GM21786 (cell line): ENCODE data around the gene THAP10.
"Not testable (repeated sequence)": the region's sequence is repeated elsewhere in the genome, so short reads cannot be mapped to it uniquely, and the experiment has no call there.

Experiments
- ATAC-seq: cut with Tn5 transposase; IDR thresholded peaks from one replicate; pipeline ENCODE4 v1.9.1; 2021; ENCODE audit not compliant: unreplicated experiment

The THAP10 gene

GRCh38 chr15:70892002-70892911 is at the start of gene THAP10, which contains the start of gene LRRC49:
THAP10 (minus strand) TSS chr15:70892433; CDS start chr15:70892272, 161 bp downstream.
LRRC49 (plus strand) TSS chr15:70892826; CDS start chr15:70892895, 69 bp downstream.
- ATAC-seq = peak; percentile 81

GRCh38 chr15:70936326-70936725 is 44.1 kb upstream of the THAP10 start:
- no peak for ATAC-seq

DNA sequence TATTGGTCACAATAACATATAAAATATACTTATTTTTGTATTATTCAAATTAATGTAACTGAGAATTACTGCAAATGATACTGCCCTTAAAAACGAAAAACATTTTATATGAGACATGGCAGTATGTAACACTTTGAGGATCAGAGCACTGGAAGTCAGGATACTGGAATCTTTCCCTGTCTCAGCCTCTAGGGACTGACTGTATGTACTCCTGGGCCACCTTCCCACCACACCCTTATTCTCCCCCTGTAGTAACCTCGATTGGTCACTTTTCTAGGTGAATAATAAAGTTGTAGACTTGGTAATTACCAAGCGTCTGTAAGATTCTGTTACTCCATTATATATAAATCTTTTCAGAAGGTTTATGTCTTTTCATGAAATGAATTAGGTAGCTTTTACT is 43.4 kb upstream of the THAP10 start:
- no peak for ATAC-seq

GRCh38 chr15:70933411-70933810 is 41.2 kb upstream of the THAP10 start:
- no peak for ATAC-seq

DNA sequence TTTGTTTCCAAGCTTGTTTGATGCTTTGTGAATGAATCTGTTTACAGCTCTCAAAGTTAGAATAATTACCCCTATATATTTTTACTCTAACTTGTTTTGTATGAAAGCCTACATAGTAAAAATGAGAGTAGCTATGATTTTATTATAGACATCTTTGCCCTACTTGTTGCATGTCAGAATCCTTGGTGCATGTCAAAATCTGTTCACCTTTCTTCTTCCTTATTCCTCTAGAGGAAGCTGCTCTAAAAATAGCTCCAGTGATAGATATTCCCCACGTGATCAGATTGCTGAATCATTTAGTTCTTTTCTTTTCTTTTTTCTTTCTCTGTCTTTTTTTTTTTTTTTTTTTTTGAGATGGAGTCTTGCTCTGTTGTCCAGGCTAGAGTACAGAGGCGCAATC is 40.2 kb upstream of the THAP10 start:
- ATAC-seq = no peak

DNA sequence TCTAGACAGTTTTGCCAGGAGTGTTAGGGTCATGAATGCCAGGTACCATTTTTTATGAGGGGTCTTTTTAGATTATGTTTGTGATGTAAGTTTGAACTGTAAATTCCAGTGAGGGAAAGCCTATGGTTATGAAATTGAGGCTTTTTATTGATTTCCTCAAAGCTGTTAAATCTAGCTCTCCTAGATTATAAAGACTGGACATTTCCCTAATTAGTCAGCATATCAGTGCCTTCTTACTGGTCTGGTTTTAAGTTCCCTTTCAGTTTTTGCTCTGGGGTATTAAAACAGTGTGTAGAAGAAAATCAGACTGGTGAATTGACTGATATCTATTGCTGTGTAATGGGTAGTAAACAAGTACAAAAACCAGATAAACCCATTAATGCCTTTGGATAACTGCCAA is 39.6 kb upstream of the THAP10 start:
- no peak for ATAC-seq

DNA sequence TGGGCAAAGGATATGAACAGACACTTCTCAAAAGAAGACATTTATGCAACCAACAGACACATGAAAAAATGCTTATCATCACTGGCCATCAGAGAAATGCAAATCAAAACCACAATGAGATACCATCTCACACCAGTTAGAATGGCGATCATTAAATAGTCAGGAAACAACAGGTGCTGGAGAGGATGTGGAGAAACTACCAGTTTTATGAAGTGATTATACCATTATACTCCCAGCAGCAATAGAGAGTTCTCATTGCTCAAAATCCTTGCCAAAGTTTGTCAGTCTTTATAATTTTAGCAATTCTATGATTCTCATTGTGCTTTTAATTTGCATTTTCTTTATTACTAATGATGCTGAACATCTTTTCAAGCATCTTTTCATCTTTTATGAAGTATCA is 34.7 kb upstream of the THAP10 start:
- ATAC-seq = not testable (repeated sequence)

GRCh38 chr15:70923311-70924080 is 31.3 kb upstream of the THAP10 start:
- no peak for ATAC-seq

GRCh38 chr15:70922119-70922518 is 29.9 kb upstream of the THAP10 start:
- ATAC-seq = no peak

DNA sequence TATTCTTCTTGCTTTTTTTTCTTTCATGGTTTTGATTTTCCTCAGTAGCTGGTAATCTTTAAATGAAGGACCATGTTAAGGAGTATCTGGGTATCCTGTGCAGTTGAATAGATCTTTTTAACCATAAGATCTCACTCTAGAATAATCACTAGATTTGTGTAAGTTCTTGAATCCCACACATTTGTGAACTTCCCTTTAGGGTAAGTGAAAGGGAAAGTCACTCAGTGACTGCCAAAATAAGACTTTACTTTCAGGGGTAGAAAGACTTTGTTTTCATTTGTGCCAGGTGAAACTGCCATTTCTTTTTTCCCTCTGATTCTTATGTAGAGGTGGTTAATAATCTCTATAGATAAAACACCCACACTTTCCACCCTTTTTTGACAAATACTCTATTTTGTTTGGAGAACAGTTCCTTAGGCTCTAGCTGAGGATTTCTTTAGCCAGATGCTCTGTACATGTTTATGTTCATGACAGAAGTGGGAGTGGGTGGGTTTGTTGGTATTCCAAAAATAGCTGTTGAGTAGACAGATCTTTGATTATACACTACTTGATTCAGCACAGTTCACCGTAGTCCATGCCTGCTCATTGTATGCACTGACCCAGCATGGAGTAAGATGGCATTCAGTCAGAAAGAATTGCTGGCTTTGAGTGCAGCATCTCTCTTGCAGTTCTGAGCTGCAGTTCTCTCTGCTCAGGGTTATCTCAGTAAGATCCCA is 28.9 kb upstream of the THAP10 start:
- no peak for ATAC-seq

DNA sequence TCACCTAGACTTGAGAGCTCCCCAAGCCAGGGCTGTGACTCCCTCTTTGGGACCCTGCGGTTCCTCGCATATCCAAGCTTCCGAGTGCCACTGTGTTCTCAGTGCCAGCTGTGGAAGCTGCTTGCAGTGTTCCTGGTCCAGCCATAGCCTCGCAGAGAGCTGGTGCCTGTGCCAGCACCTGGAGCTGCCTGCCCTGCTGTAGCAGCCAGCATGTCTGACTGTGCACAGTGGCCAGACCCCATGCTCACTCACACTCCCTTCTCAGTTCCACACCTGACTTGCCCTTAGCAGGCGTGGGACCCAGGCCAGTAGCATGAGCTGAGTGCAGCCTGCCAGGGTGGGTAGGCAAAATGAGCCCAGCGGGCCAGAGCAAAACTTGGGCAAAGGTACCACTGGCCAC is 25.7 kb upstream of the THAP10 start:
- no peak for ATAC-seq

DNA sequence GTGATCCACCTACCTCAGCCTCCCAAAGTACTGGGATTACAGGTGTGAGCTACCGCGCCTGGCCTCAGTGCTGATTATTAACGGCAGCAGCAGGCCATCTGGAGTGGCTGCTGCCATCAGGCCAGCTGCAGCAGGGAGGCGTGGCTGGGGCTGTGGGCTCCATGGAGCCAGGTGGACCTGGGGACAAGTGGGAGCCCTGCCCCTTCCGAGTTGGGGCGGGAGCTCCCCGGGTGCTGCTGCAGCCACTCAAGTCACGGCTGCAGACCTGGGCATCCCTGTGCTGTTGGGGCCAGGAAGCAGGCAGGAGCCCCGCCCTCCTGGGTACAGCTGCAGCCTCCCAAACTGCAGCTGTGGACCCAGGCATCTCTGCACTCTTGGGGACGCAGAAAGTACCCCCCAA is 24.3 kb upstream of the THAP10 start:
- ATAC-seq = no peak

GRCh38 chr15:70912187-70912586 is 20.0 kb upstream of the THAP10 start:
- ATAC-seq = no peak

- ATAC-seq = no peak
Observed at GRCh38 chr15:70910958-70911357, 18.7 kb upstream of the THAP10 start.

GRCh38 chr15:70907784-70908471 is 15.7 kb upstream of the THAP10 start:
- no peak for ATAC-seq

DNA sequence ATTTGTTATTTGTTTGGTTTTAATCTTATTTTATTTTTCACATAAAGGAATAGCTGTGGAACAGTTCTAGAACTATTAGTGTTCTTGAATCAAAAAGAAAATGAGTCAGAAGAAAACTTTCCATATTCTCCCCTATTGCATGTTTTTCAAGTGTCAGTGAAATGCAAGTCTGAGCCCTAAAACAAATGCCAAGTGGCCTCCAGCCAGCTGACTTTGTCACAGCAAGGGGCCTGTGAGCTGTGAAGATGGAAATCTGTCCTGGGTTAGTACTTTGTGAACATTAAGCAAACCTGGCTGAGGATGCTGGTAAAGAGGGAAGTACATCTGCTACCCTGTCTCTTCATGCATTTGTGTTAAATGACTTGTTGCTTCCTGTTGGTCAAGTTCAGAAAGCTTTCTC is 14.6 kb upstream of the THAP10 start:
- no peak for ATAC-seq

DNA sequence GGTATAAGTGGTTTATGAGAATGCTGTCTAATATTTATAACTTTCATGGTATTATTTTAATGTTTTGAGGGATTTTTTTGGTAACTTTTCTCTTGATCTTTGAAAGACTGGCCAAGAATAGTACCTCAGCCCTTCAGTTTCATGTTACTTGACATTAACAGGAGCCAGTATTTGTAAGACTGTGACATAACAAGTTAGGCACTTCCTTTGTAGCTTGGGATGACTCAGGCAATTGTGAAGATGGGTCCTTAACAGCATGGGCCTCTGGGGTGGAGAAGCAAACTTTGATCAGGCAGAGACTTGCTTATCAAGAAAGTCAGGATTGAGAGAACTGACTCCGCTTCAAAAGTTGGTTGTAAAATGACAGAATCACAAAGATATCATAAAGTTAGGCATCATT is 9.9 kb upstream of the THAP10 start:
- no peak for ATAC-seq

GRCh38 chr15:70892912-70893560 is 803 bp upstream of the THAP10 start:
- ATAC-seq = peak; percentile 21

DNA sequence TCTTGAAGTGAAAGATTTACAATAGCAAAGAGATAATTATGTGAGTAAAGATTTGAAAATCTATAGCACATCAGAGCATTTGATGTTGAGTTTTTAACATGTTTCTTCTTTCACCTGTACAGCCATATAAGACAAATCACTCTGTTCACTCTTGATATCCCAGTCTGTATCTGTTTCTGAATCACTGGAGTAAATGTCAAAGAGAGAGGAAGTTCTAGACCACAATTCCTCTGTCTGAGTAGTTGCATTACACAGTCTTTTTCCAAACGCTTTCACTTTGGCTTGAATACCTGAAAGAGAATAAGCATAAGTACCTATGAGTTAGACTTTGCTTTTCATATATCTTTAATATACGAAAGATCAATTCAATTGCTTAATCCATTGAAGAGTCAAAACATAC is 9.9 kb downstream of the THAP10 start:
- ATAC-seq = no peak

DNA sequence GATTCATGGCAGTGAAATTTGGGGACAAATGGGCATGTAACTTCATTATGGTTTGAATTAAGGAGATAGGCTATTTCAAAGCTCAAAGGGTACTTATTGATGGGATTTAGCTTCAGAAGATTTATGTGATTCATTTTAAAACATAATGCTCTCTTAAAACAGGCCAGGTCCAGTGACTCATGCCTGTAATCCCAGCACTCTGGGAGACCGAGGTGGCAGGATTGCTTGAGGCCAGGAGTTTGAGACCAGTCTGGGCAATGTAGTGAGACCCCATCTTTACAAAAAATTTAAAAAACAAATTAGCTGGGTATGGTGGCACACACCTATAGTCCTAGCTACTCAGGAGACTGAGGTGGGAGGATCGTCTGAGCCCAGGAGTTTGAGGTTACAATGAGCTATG is 11.5 kb downstream of the THAP10 start:
- ATAC-seq = no peak
